Measurements from ENCODE around the gene NVL. TPM values are rescaled to one million over a fixed set of nuclear protein-coding genes. Genes with fewer than 3 reads are reported as not detected.

NVL gene
- total and polyA plus RNA-seq, 2 donors (not counting 3 experiments of a cell fraction or from before 2014, with no cell fraction given), result 16.7 to 30.3 TPM

GRCh38 chr1:224289396-224289795 lies 40.6 kb downstream of the NVL start:
- Histone ChIP-seq H3K9me1 (replicated peaks; ENCODE audit: control insufficient read depth, extremely low read depth, insufficient read depth, low read length) (no peaks in the 10 kb centered on the region), H3K9ac (replicated peaks; ENCODE audit: extremely low read depth, insufficient read depth, low read length) (no peak overlapping the region), H2AFZ (ENCODE audit: low read depth, low read length) (no peak overlapping the region), H4K20me1 (replicated peaks; ENCODE audit: control insufficient read depth, extremely low read depth, insufficient read depth, low read length) (no peaks in the 10 kb centered on the region), H3K79me2 (ENCODE audit: control insufficient read depth, insufficient read depth, low read length) (no peaks in the 10 kb centered on the region), H3K4me2 (ENCODE audit: insufficient read depth, low read length) (no peak overlapping the region), H3K27me3 (ENCODE audit: control insufficient read depth in 2 of 2, insufficient read depth in 2 of 2, low read length in 2 of 2) (no peaks in the 10 kb centered on the region), H3K36me3 (ENCODE audit: control insufficient read depth in 2 of 2, extremely low read depth in 1 of 2, insufficient read depth in 2 of 2, low read length in 2 of 2) (peaks cover 15 to 17% of the 10 kb centered on the region in 2 experiments), H3K27ac (ENCODE audit: insufficient read depth, low read depth, low read length) (no peak overlapping the region), H3K9me3 (replicated peaks; ENCODE audit: control insufficient read depth, insufficient read depth, low read length) (no peaks in the 10 kb centered on the region), H3K4me1 (ENCODE audit: control insufficient read depth, extremely low read depth, insufficient read depth, low read length) (no peaks in the 10 kb centered on the region), H3K4me3 (replicated peaks in 1 of 3; ENCODE audit: insufficient read depth in 1 of 3, low read depth in 1 of 3, low read length in 3 of 3) (no peak overlapping the region)
- ChIA-PET CTCF (no interaction called here), POLR2A (no interaction called here)
- FAIRE-seq (no peak), DNase-seq (ENCODE audit: low read depth, low spot score) (no peak)
- BruUV-seq (replicated peaks), result no TSS peak
- intact Hi-C loops (cut with micrococcal nuclease), result no loop called here
- dilution Hi-C loops (cut with MboI; ENCODE audit: extremely low pct_ligation_motif_present, low sequenced_read_pairs), result no loop called here
- TF ChIP-seq EZH2 (IDR thresholded peaks at IDR 0.05; ENCODE audit: borderline replicate concordance, low read depth, low read length, severe bottlenecking) (no peak), GATA2 (IDR thresholded peaks at IDR 0.05; ENCODE audit: insufficient read depth, insufficient read length, low read depth, low read length) (no peak), JUN (IDR thresholded peaks at IDR 0.05; ENCODE audit: borderline replicate concordance, insufficient read depth, insufficient read length, low read depth) (no peak)

GRCh38 chr1:224287714-224288113 lies 42.3 kb downstream of the NVL start:
- Histone ChIP-seq H3K27me3 (ENCODE audit: control insufficient read depth in 2 of 2, insufficient read depth in 2 of 2, low read length in 2 of 2) (no peaks in the 10 kb centered on the region), H3K9me3 (replicated peaks; ENCODE audit: control insufficient read depth, insufficient read depth, low read length) (no peaks in the 10 kb centered on the region), H3K9ac (replicated peaks; ENCODE audit: extremely low read depth, insufficient read depth, low read length) (no peak overlapping the region), H3K79me2 (ENCODE audit: control insufficient read depth, insufficient read depth, low read length) (no peaks in the 10 kb centered on the region), H3K9me1 (replicated peaks; ENCODE audit: control insufficient read depth, extremely low read depth, insufficient read depth, low read length) (no peaks in the 10 kb centered on the region), H3K36me3 (ENCODE audit: control insufficient read depth in 2 of 2, extremely low read depth in 1 of 2, insufficient read depth in 2 of 2, low read length in 2 of 2) (peaks cover 8 to 18% of the 10 kb centered on the region in 2 experiments), H3K4me1 (ENCODE audit: control insufficient read depth, extremely low read depth, insufficient read depth, low read length) (no peaks in the 10 kb centered on the region), H3K4me3 (replicated peaks in 1 of 3; ENCODE audit: insufficient read depth in 1 of 3, low read depth in 1 of 3, low read length in 3 of 3) (no peak overlapping the region), H2AFZ (ENCODE audit: low read depth, low read length) (no peak overlapping the region), H4K20me1 (replicated peaks; ENCODE audit: control insufficient read depth, extremely low read depth, insufficient read depth, low read length) (no peaks in the 10 kb centered on the region), H3K4me2 (ENCODE audit: insufficient read depth, low read length) (no peak overlapping the region), H3K27ac (ENCODE audit: insufficient read depth, low read depth, low read length) (no peak overlapping the region)
- FAIRE-seq (no peak), DNase-seq (ENCODE audit: low read depth, low spot score) (no peak)
- TF ChIP-seq POLR2A (IDR thresholded peaks at IDR 0.05; ENCODE audit: low read depth, low read length) (no peak), POLR2AphosphoS5 (IDR thresholded peaks at IDR 0.05; ENCODE audit: insufficient read depth, low read depth, low read length) (no peak), GATA2 (IDR thresholded peaks at IDR 0.05; ENCODE audit: insufficient read depth, insufficient read length, low read depth, low read length) (no peak), FOS (IDR thresholded peaks at IDR 0.05; ENCODE audit: borderline replicate concordance, insufficient read depth, low read length) (no peak), MAX (IDR thresholded peaks at IDR 0.05; ENCODE audit: insufficient read depth, insufficient read length) (no peak), EZH2 (IDR thresholded peaks at IDR 0.05; ENCODE audit: borderline replicate concordance, low read depth, low read length, severe bottlenecking) (no peak), MYC (IDR thresholded peaks at IDR 0.05; ENCODE audit: low read depth, low read length) (no peak), JUN (IDR thresholded peaks at IDR 0.05; ENCODE audit: borderline replicate concordance, insufficient read depth, insufficient read length, low read depth) (no peak)
- TF ChIP-seq, protein P1, sequence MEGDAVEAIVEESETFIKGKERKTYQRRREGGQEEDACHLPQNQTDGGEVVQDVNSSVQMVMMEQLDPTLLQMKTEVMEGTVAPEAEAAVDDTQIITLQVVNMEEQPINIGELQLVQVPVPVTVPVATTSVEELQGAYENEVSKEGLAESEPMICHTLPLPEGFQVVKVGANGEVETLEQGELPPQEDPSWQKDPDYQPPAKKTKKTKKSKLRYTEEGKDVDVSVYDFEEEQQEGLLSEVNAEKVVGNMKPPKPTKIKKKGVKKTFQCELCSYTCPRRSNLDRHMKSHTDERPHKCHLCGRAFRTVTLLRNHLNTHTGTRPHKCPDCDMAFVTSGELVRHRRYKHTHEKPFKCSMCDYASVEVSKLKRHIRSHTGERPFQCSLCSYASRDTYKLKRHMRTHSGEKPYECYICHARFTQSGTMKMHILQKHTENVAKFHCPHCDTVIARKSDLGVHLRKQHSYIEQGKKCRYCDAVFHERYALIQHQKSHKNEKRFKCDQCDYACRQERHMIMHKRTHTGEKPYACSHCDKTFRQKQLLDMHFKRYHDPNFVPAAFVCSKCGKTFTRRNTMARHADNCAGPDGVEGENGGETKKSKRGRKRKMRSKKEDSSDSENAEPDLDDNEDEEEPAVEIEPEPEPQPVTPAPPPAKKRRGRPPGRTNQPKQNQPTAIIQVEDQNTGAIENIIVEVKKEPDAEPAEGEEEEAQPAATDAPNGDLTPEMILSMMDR (IDR thresholded peaks at IDR 0.05; ENCODE audit: extremely low read depth in 1 of 2, insufficient read depth in 1 of 2, low read depth in 1 of 2, low read length in 2 of 2), result no peak
- ChIA-PET CTCF (interaction anchor here (1.5 to 2.1 kb wide), 2 partner anchors 135 to 171 kb away, joined by 3 to 8 read pairs; no protein-coding TSS in a partner anchor), POLR2A (no interaction called here)
- dilution Hi-C loops (cut with MboI; ENCODE audit: extremely low pct_ligation_motif_present, low sequenced_read_pairs) (no loop called here), intact Hi-C loops (cut with micrococcal nuclease) (no loop called here)
- BruUV-seq (replicated peaks), result no TSS peak

Data from endothelial cell of umbilical vein (primary cell).